HG03159 (cell line): ENCODE results near the gene SRRT.
"Not testable (repeated sequence)": the region's sequence is repeated elsewhere in the genome, so short reads cannot be mapped to it uniquely, and the experiment has no call there.

ENCODE experiments used
- ATAC-seq: cut with Tn5 transposase; IDR thresholded peaks from one replicate; pipeline ENCODE4 v1.9.1; 2021; ENCODE audit warnings: mild to moderate bottlenecking, moderate library complexity; ENCODE audit not compliant: unreplicated experiment

Gene SRRT

GRCh38 chr7:100893910-100894721 lies 19.2 kb downstream of the SRRT start:
- ATAC-seq = no peak

- ATAC-seq = no peak
These were observed 20.2 kb downstream of the SRRT start for GRCh38 chr7:100894860-100895700.

- no peak for ATAC-seq
These were observed 20.7 kb downstream of the SRRT start, which contains the start of gene ACHE for GRCh38 chr7:100895701-100895955. TSS of gene ACHE (minus strand) at chr7:100895888. CDS start at chr7:100894232, 1,656 bp downstream.

GRCh38 chr7:100895956-100896731 lies 21.2 kb downstream of the SRRT start:
- no peak for ATAC-seq

- no peak for ATAC-seq
These were observed 22.1 kb downstream of the SRRT start for GRCh38 chr7:100896732-100897608.

- ATAC-seq = no peak
These were observed 23.0 kb downstream of the SRRT start for GRCh38 chr7:100897772-100898454.

GRCh38 chr7:100899432-100899831 lies 24.5 kb downstream of the SRRT start:
- ATAC-seq = no peak

- no peak for ATAC-seq
These were observed 26.1 kb downstream of the SRRT start for GRCh38 chr7:100900978-100901377.

- no peak for ATAC-seq
These were observed 27.0 kb downstream of the SRRT start for GRCh38 chr7:100901921-100902332.

- no peak for ATAC-seq
These were observed 27.7 kb downstream of the SRRT start for GRCh38 chr7:100902638-100903037.

- no peak for ATAC-seq
These were observed 33.6 kb downstream of the SRRT start for GRCh38 chr7:100908512-100908911.

GRCh38 chr7:100910443-100910842 lies 35.5 kb downstream of the SRRT start:
- not testable (repeated sequence) for ATAC-seq

GRCh38 chr7:100911484-100911883 lies 36.6 kb downstream of the SRRT start:
- ATAC-seq = no peak

GRCh38 chr7:100914208-100914878 lies 39.4 kb downstream of the SRRT start:
- no peak for ATAC-seq

GRCh38 chr7:100914879-100915447 lies 40.1 kb downstream of the SRRT start:
- no peak for ATAC-seq

- not testable (repeated sequence) for ATAC-seq
These were observed 44.4 kb downstream of the SRRT start for GRCh38 chr7:100919335-100919734.

- not testable (repeated sequence) for ATAC-seq
These were observed 45.0 kb downstream of the SRRT start for GRCh38 chr7:100919779-100920437.

- ATAC-seq = no peak
These were observed 46.1 kb downstream of the SRRT start for GRCh38 chr7:100921039-100921438.
